Endothelial cell of umbilical vein (primary cell): ENCODE results near the gene PPP1R12A.

Experiments used
- CTCF ChIP-seq, 2 donors: IDR thresholded peaks; 1 replicate in 1 of 2; 2 replicates in 1 of 2; pipeline ENCODE4 v1.5.1; 2011; ENCODE audit warnings: low read length in 2 of 2, mild to moderate bottlenecking in 2 of 2, moderate library complexity in 2 of 2, control low read depth in 1 of 2, inconsistent platforms in 1 of 2, low read depth in 1 of 2; ENCODE audit not compliant: insufficient read depth in 1 of 2; ENCODE audit errors: extremely low read depth in 1 of 2
- GATA2 ChIP-seq: IDR thresholded peaks from 2 replicates; pipeline ENCODE4 v1.7.0; 2011; ENCODE audit warnings: low read depth, mild to moderate bottlenecking, moderate library complexity, mixed read lengths, low read length; ENCODE audit not compliant: insufficient read length, insufficient read depth
- TF ChIP-seq, protein P1 (sequence below): IDR thresholded peaks from 2 replicates; pipeline ENCODE4 v1.6.1; 2011; ENCODE audit not compliant: insufficient read depth, insufficient read length

DNA sequence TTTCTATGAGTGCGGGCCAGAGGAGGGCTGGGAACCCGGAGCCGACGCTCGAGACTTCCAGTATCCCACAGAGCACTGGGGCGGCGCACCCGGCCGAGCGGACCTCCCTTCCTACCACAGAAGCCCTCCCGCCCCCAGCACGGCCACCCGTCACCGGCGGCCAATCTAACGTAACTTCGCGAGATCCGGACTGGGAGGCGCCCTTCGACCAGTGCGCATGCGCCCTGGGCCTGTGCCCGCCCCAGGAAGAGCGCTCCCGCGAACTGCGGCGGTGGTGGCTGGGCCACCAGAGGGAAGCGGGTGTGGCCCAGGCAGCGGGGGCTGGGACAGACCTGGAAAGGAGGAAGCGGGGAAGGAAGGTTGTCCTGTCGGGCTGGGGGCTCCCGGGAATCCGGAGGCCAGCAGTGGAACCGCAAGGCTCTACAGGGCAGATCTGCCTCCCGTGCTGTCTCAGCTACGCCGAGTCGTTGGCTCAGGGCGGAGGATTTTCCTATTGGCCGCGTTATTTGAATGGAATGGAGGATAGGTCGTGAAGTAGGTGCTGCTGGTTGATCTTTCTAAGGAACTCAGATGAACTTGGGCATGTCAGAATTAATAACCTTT is at the start of gene PPP1R12A:
- TF ChIP-seq GATA2 (no peak), CTCF (IDR thresholded peaks at IDR 0.05; ENCODE audit: extremely low read depth in 1 of 2, insufficient read depth in 1 of 2, low read depth in 1 of 2, low read length in 2 of 2) (peak in 1 of 2 donors; percentile 14)
- TF ChIP-seq, protein P1, sequence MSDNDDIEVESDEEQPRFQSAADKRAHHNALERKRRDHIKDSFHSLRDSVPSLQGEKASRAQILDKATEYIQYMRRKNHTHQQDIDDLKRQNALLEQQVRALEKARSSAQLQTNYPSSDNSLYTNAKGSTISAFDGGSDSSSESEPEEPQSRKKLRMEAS, result no peak
